Stimulated activated CD4-positive, alpha-beta T cell treated with anti-CD3 and anti-CD28 coated beads, Interleukin-15, amount 100 ng/mL, for 48 hours (primary cell): ENCODE data around the gene CDH23.

Source experiments
- DNase-seq, 2 donors: peaks; one replicate each; pipeline ENCODE4 v3.0.0-alpha.2; 2020; ENCODE audit warnings: low read depth in 2 of 2

CDH23 gene

DNA sequence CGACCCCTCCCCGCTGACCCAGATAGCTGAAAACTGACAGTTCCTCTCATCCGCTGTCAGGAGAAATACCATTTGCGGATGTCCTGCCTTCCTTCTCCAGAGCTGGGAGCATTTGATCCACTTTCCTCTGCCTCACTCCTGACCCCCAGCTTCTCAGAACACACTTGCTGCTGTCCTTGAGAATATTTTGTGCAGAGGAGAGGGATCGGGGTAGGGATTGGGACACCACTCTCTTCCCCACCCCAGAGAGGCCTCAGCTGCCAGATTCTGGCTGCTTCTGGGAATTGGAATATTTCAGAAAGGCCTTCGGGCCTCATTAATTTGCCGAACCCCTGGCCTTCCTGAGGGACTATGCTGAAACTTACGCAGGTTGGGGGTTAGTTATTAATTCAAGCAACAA lies 225.9 kb downstream of the CDH23 start:
- DNase-seq = no peak

DNA sequence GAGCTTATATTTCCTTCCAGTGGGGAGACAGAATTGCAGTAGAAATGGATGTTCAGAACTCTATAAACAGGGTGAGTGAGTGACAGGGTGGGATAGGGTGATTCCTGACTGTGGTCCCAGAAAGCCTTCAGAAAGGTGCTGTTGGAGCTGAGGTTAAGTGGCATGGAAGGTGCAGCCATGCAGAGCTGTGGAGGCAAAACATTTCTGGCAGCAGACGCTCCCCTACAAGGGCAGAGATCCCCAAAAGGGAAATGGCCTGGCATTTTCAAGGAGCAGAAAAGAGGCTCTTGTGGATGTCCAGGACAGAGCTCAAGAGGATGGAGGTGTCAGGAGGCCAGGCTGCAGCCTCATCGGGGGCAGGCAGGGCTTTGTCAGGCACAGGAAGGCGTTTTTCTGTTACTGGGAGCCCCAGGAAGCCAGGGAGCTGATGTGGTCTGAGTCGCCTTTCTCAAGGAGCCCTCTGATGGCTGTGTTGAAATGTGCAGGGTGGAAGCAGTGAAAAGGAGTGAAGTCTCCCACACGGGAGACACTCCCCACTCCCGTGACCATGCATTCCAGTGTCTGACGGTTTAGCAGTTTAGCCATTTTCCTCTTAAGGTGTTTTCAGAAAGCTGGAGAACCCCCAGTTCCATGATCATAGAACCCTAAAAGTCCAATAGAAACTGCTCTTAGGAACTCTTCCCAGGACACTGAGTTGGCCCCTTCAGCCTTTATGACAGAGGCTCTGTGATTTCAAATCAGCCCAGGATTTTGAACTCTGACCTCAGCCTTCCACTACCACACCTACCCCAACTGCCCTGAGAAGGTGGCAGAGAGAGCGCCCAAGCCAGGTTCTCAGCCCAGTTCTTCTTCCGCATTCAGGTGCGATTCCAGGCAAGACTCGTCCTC lies 226.6 kb downstream of the CDH23 start:
- DNase-seq = no peak

DNA sequence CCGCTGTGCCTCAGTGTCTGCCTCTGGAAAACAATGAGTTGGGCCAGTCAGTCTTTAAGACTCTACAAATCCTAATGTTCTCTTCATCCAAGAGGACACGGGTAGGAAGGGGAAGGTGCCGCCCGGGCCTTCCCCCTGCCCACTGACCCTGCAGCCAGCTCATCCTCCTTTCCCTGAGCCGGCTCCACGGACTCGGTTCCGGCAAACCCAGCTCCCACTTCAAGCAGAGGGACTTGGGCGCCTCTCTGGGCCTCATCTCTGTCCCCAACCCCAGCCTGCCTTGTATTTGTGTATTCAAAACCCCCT lies 227.2 kb downstream of the CDH23 start:
- DNase-seq = no peak

DNA sequence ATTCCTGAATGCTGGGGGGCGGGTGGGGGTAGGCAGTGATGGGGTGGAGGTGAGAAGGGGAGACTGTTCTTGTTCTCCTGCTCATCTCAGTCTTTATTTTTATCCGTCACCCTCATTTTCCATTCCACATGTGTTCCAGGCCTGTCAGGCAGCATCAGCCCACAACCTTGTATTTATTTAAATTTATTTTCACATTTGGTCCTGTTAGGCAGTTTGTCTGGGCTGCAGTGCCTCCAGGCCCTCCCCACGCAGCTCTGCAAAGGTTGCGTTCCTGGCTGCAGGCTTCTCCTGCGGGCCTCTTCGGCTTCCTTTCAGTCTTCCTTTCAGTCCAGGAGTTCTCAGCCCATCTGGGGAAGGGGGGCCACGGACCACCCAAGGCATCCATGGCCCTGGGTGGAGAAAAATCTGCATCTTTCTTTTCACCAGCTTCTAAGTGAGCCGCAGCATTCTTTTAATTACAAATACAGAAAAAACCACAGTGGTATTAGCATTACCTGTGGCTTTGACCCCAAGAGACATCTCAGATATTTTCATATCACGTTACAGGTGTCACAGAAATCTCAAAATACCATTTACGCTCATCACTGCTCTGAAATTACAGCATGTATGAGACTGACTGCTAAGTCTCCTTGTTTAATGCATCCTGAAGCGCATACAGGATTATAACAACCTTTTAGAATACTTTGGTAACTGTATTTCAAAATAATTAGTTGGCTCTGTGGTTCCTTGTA lies 228.9 kb downstream of the CDH23 start:
- no peak for DNase-seq

DNA sequence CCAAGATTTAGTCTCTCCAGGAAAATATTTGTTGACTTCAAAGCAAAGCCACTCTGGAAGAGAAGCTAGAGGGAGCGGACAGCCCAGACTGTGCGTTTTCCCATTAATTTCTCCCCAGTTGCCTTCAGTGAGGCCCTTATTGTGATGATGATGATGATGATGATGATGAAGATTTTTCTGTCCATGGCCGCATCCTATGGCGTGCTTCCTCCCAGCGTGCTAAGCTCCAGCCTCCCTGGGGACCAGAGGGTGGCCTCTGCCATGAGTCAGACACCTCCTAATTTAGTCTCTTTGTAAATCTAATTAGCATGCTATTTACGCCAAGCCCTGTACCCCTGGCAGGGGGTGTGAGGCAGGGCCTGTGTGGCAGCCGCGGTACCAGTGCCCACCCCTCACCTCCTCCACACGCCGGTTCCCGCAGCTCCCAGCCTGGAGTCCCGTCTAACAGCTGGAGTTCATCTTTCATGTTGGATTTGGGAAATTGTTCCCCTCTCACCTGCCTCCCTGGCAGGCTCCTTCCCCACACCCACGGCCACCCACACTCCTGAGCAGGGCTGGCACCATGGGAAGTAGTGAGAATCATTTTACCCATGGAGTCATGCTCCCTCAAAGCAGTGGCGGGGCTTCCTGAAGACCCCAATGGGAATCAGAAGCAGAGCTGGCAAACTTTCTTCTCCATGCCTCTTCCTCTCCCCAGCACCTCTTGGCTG lies 230.7 kb downstream of the CDH23 start:
- DNase-seq = no peak

DNA sequence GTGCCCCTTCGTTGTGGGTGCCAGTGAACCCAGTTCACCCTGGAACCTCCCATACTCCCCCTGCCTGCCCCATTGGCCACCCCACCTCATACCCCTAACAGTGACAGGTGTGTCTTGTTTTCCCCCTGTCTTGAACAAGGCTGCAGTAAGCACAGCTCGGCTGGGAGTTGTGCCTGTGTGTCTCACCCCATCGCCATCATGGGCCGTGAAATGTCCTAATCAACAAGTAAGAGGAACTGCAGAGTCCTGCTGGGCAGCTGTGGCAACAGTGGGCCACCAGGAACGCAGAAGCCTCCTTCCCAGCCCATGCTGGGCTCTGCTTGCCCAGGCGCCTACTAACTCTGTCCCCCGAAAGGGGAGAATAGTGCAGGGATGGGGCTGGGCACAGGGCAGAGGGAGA lies 231.2 kb downstream of the CDH23 start:
- DNase-seq = no peak

DNA sequence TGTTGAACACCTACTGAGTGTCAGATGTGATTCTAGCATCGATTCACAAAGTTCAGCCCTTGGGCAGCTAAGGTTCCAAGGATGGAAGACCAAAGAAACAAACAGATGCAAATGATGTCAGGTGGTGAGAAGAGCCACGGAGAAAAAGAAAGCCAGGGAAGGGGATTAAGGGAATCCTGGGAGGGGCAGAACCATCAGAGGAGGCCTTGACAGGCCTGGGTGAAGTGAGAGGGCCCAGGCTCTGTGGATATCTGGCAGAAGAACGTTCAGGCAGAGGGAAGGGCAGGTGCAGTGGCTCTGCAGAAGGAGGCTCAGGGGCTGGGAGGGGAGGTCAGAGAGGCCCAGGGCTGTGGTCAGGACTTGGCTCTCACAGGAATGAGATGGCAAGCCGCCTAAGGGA lies 232.4 kb downstream of the CDH23 start:
- no peak for DNase-seq

DNA sequence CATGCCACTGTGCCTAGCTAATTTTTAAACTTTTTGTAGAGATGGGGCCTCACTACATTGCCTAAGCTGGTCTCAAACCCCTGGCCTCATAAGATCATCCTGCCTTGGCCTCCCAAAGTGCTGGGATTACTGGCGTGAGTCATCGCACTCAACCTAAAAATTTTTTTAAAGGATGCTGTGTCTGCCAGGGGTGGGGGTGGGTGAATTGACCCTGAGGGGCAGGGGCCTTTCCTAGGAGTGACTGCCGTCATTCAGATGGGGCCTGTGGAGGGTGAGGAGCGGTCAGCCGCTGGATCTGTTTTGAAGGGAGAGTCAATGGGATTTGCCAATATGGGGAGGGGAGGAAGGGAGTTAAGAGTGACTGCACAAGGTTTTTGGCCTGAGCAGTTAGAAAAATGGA lies 233.4 kb downstream of the CDH23 start:
- DNase-seq = no peak

DNA sequence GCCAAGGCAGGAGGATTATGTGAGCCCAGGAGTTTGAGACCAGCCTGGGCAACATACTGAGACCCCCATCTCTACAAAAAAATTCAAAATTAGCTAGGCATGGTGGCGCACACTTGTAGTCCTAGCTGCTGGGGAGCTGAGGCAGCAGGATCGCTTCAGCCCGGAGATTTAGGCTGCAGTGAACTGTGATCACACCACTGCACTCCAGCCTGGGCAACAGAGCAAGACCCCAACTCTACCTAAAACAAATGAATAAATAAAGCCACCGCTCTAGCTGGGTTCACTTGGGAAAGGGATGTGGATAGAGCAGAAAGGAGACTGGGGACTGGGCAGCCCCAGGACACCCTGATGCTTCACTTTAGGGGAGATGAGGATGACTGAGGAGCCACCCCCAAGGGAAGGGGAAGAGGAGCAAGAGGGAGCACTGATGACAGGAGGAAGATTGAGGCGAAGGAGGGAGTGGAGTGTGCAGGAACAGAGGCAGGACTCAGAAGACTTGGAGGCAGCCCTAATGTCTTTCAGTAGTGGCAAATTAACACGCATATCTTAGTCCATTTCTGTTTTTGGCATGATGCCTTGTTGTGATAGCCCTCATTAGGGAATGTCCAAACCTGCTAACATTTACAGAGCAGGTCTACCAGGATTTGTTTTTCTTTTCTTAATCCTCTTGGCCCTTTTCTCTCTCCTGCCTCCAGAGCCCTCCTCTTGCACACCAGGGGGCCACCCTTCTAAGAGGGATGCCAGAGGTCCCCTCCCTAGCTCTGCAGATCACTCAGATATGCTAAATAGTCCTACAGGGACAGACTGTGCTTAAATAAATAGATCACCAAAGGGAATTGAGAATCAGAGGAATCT lies 234.5 kb downstream of the CDH23 start:
- no peak for DNase-seq

DNA sequence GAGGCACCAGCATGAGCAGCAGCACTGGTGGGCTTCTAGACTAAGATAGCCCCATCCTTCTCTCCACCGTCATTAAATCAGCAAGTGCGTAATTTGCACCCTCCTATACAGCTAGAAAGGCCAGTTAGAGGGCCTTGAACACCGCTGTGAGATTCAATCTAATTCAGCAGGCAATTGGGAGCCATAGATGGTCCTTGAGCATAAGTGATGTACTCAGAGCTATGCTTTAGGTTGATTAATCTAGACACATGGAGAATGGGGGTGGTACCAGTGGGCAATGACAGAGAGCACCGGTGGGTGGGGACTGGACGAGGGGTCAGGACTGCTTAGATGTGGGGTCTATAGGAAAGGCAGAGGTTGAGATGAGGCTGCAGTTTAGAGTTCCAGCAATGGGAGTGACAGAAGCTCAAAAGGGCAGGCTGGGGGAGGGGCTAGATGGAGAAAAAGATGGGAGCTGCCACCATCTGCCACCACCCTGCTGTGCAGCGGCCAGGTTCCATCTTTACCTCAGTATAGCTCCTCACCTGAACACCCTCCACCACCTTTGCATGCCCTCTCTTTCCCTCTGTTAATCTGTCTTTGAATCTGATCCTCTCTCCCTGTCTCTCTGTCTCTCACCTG lies 235.6 kb downstream of the CDH23 start:
- no peak for DNase-seq

DNA sequence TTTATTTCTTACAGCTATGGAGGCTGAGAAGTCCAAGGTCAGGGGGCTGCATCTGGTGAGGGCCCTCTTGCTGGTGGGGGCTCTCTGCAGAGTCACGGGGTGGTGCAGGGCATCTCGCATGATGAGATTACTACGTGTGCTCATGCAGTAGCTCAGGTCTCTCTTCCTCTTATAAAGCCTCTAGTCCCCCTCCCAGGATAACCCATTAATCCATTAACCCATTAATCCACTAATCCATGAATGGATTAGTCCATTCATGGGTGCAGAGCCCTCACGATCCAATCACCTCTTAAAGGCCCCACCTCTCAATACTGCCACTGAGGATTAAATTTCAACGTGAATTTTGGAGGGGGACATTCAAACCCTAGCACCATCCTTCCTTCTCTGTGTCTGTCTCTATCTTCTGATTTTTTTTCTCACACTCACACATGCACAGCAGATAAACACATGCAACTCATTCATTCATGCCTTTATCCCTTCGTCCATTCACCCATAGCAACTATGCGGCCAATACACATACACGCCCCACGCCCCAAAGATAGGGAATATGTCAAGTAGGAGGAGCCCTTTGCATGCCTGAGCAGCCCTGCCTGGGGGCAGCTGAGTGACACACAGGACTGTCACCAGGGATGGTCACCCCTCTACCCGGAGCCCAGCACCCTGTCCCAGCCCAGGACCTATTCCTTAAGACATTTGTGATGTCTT lies 236.3 kb downstream of the CDH23 start:
- DNase-seq = no peak

DNA sequence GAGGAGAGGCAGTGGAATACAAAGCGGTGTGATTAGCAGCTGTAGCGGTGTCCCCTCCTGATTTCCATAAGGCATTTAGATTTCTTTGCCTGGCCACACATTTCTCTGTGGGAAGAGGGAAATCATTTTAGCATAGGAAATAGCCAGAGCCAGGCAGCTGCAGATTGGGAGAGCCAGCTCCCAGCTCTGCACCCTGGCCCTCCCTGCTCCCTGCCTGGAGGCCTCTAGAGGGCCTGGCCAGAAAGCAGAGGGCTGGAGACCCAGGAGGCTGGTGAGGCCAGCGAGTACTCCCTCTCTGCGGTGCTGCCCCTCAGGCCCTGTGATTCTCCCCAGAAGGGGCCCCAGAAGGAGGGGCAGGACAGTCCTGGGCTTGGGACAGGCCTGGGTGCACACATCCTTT lies 237.2 kb downstream of the CDH23 start:
- DNase-seq = no peak

DNA sequence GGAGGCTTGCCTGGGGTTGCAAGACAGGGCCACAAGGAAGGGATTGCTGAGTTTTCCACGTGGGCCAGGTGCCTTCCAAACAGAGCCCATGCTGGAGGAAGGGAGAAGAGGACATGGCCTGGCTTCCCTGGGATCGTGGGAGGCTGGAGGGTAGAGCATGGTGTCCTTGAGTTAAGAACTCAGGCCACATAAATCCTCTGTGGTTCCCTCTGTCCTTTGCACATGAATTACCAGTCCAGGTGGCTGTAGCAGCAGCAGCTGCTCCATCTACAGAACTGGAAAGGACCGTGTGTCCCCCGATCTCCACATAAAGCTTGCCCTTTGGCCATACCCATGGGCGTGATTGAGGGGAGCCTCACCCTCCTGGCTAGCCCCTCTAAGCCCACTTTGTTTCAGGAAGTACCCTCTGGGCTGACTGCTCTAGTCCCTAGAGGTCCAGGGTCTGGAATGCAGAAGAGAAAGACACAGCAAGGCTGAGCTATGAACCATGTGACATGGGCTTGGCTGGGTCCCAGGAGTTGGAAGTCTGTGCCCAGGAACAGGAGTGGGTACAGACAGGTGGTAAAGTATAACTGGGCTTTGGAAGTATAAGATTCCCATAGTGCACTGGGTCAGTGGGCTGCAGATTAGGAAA lies 237.9 kb downstream of the CDH23 start:
- no peak for DNase-seq

DNA sequence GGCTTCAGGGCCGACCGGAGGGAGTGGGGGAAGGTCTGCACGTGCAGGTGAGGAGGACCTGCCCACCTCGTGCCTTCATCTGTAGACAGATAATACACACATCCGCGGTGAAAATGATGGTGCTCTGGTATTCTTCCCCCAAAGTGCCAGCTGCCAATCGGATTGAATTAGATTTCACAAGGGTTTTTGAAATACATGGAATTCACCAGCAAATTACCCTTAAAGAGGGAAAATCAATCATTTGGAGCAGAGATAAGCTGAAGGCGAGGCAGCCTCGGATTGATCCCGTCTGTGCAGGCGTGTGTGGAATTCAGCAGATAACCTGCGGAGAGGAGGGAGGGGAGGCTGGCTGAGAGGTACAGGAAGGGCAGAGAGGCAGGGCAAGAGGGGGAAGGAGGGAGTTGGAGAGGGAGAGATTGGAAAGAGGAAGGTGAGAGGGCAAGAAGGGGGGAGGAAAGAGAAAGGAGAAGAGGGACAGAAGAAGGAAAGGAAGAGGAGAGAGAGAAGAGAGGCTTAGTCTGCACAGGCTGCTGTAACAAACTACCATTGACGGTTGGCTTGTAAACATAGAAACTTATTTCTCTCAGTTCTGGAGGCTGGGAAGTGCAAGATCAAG lies 238.6 kb downstream of the CDH23 start:
- DNase-seq = no peak

DNA sequence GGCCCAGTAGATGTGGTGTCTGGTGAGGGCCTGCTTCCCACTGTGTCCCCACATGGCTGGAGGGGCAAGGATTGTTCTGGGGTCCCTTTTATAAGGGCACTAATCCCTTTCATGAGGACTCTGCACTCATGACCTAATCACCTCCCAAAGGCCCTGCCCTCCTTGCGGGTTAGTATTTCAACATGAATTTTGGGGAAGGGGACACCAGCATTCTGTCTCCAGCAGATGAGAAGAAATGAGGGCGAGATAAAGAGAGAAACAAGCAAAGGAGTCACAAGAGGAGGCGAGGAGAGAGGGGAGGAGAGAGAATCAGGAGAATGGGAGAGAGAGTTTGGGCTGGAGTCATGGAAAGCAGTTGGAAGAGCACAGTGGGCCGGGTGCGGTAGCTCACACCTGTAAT lies 239.1 kb downstream of the CDH23 start:
- DNase-seq = no peak

DNA sequence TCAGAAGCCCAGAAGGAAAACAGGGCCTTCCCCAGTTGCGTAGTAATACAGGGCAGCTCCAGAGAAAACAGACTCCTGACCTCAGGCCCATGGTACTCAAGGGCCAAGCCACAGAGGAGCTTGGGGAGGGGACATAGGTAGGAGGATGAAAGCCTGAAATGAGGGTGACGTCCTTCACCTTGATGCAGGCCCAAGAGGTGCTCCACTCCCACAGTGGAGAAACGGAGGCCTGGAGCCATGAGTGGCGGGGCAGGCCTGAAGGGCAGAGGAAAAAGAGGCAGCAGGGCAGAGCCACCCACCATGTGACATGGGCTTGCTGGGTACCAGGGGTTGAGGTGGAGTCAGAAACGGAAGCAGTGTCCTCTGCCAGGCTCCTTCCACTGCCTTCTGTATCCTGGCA lies 239.9 kb downstream of the CDH23 start:
- no peak for DNase-seq

DNA sequence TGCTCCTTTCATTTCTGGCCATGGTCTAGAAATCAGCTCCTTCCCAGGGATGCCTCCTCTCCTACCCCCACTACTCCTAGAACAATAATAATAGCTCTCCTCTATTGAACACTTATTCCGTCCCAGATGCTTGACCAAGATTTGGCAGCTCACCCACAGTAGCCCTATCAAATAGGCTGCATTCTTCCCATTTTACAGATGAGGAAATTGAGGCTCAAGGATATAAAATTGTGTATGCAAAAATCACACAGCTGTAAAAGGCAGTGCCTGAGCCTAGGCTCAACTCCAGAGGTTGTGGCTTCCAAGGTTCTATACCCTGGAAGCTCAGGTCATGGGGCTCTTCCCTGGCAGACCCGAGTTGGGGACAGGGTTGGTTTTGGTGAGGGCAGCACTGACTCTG lies 240.6 kb downstream of the CDH23 start:
- no peak for DNase-seq

DNA sequence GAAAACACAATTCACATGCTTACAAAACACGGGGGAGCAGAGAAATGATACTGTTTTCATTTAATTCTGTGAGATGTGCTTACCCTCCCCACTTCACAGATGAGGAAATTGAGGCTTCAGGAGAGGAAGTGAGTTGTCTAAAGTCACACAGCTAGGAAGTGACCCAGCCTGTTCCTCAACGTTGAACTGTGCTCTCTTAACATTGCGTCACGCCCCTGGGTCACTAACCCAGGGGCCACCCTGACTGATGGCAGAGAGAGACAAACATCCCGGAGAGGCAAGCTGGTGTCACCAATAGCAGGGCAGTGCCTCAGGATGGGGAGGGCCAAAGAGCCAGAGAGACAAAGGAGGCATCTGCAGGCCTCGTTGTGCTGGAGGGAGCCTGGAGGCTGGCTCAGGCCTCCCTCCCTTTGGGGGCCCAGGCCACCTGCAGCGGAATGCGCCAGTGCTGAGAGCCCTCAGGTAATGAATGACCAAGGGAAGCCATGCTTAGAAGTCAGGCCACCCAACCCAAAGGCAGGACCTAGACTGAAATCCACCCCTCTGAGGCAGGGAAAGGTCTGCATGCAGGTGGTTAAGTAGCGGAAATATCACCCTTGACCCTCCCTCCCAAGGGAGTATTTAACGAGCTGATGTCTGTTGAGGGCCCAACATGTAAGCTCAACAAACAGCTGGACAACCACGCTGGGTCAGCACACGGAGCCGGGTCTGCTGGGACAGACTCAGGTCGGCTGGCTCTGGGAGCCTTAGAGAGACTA lies 241.5 kb downstream of the CDH23 start:
- no peak for DNase-seq
